NCI-H2171 treated with DMSO at 0.1 percent for 48 hours (cell line): ENCODE data around the gene MYO1D.
"Not testable (repeated sequence)": the region's sequence is repeated elsewhere in the genome, so short reads cannot be mapped to it uniquely, and the experiment has no call there.

Experiments used
- DNase-seq: peaks from one replicate; lab custom pipeline; 2025; lab: John Stamatoyannopoulos, UW

The MYO1D gene

DNA sequence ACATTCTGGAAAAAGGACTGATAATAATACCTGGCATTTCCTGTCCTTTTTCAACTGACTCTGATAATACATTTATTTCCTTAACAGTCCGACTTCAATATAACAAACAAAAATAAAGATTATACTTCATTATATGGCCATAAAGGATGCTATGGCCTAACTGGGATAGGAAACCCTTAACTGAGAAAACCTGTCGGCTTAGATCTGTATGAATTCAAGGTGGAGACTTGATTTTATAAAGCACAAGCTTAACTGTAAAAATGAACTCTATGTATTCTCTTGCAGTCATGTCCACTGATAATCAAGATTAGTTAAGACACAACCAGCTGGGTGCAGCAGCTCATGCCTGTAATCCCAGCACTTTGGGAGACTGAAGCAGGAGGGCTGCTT lies 102.2 kb downstream of the MYO1D start:
- no peak for DNase-seq

DNA sequence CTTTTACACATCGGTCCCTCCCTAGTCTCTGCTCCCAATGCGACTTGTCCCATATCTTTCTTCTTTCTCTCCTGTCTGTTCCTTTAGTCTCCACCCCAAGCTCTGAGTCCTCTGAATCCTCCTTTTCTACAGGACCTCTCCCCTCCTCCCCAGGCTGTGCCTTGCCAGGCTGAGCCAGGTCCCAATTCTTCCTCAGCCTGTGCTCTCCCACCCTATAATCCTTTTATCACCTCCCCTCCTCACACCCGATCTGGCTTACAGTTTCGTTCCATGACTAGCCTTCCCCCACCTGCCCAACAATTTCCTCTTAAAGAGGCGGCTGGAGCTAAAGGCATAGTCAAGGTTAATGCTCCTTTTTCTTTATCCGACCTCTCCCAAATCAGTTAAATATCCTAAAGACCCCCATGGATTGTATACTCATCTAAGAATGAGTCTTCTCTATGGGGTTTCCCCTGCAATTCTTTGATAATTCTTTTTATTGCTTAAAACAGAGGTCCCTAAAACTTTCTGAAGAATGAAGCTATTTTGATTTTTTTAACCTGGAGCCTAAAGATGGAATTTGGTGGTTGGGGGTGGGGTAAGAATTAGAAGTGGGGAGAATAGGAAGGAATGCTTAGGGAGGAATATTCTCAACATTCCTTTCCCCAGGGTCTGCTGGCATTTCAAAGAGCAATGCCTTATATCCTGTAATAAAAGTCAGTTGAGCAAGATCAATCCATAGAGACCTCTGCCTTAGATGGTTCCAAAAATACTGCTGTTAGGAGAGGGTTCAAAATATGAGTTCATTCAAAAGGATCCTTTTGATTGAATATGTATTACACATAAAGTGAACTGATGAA lies 102.8 kb downstream of the MYO1D start:
- no peak for DNase-seq

DNA sequence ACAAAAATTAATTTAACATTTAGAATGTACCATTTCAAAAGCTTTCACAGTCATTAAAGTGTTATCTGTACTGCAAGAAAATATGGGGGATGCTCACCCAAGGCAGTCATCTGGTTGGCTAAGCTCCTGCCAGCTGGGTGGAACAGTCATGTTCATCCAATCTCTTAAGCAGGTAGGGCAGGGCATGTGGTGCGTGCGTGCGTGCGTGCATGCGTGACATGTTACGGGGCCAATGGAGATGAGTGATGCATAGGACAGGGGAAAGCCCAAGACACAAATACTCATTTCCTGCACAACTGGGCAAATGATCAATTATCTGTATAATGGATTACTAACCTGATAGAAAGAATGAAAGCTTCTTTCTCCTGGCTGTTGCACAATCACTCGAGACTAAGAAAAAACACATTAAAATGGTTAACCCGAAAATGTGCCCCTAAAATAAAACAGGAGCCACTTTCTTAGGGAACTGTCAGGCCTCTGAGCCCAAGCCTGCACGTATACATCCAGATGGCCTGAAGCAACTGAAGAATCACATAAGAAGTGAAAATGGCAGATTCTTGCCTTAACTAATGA lies 104.4 kb downstream of the MYO1D start:
- DNase-seq = peak; percentile 15

DNA sequence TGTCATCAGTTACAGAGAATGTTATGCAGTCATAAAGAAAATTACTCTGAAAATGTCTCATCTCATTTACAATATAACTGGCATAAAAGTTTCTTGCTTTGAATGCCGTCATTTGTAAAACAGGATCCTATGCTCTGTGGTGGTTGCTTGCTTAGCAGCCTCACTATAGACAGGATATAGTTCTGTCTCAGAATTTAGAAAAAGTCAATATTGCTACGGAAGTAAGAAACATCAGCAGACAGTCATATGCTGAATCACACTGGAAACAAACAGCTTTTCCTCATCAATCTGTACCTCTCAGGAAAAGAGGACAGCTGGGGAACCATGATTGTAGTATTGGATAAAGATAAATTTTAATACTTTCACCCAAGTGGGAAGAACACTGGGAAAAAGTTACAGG lies 105.5 kb downstream of the MYO1D start:
- DNase-seq = no peak

DNA sequence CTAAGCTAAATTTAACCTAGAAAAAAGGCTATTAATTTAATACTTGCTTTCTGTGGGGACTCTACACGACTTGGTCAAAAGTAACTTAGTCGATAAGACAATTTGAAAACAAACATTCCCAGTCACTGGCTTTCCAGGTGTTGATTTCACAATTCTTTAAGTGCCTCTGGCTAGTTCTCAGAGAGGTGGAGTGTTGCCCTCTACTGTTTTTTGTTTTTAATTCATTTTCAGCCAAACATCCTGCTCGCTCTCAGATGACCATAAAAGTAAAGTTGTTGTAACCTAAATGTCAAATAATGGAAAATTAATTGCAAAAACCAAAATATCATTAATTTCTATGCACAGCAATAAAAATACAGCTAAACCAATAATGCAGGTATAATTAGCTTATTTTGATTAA lies 107.1 kb downstream of the MYO1D start:
- DNase-seq = peak; percentile 23

- DNase-seq = no peak
Measured at GRCh38 chr17:32763855-32764439, 113.0 kb downstream of the MYO1D start.

DNA sequence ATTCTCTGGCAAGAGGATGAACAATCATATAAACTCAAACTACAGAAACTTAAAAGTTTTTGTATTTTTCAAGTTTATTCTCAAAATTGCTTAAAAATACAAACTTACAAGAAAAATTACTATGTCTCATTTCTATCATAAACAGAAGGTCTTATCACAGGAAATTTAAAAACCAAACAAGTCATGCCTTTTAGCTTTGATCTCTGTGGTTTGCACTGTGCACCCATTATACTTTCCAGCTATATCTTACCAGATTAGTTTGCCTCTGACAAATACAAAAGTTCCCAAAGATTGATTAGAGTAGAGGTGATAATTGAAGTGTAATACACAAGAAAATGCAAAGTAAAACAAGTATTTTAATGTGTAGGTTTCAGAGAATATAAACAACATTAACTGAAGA lies 117.4 kb downstream of the MYO1D start:
- DNase-seq = no peak

- DNase-seq = no peak
Measured at GRCh38 chr17:32757963-32758362, 119.0 kb downstream of the MYO1D start.

- DNase-seq = no peak
Measured at GRCh38 chr17:32756696-32757095, 120.2 kb downstream of the MYO1D start.

DNA sequence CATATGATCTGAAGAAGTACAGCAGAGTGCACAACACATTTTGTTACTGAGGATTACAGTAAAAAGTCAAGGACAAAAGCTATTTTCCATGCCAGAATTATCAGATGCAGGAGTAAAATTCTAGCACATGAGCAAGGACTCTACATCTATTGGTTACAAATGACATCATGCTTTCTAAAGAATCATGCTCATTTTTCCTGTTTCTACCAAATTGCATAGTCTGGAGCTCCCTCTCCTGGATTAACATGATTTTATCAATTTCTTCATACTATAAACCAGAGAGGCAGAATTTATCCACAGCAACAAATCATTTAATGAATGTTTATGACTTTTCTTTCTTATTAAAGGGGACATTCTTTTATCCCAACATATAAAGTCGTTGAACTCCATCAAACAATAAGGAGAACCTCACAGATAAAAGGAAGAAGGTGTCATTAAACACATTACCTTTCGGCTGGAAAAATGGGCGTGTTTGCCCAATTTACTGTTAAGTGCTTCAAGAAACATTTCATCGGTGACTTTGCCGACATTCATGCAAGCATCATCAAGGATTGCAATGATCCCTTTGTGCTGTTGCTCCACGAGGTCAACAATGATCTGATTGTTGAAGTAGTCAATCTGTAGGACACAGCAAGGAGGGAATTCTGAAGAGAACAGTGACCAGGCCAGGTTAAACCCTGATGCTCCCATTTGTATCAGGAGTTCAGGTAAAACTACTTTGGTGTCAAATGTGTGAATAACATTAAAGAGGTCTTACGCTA lies 121.7 kb downstream of the MYO1D start:
- DNase-seq = peak; percentile 83

DNA sequence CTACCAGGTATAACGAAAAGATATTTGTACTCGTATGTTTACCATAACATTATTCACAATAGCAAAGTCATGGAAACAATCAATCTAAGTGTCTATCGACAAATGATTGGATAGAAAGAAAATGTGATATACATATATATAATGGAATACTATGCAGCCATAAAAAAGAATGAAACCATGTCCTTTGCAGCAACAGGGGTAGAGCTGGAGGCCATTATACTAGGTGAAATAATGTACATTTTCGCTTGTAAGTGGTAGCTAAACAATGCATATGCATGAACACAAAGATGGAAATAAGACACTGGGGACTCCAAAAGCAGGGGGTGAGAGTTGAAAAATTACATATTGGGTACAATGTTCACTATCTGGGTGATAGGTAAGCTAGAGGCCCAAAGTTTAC lies 124.0 kb downstream of the MYO1D start:
- no peak for DNase-seq

DNA sequence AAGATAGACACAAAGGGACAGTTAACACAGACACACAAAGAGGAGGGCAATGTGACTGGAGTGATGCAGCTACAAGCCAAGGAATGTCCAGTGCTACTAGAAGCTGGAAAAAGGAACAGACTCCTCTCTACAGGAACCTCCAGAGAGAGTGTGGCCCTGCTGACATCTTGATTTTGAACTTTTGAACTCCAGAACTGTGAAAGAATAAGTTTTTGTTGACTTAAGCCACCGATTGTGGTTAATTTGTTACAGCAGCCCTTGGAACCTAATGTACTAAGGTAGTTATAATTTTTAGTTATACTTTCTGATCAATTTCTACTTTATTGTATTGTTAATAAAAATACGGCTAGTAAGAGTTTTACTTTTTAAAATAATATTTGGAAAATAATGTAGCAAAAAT lies 129.1 kb downstream of the MYO1D start:
- no peak for DNase-seq

DNA sequence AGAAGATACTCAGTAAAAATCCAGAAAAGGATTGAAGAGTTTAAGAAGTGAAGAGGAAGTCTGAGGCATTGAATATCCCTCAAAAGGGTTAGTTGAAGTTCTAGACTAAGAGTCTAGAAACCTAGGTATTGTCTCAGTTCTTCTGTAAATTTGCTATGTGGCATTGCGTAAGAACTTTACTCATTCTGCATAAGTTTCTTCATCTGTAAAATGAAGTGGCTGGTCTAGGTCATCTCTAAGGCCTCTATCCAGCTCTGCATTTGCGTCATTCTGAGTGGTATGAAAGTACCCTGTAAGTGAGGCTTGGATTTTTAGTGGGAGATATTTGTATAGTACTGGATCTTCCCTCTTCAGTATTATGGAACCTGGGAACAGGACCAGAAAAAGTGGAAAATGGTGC lies 130.2 kb downstream of the MYO1D start:
- DNase-seq = no peak

DNA sequence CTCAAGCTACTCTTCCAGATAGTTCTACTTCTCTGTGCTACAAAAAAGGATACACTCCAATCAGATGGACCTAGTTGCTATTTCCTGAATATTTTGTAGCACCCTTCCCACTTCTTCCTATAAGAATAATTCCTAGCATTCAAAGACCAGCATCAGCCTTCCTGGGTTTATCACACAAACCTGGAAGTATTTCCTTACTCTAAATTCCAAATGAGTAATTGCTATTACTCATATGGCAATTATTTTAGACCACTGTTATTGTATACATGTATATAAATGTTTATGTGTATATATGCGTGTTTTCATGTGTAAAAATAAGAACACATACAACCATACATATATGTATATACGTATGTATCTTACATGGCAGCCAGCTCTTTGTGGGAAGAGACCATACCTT lies 130.6 kb downstream of the MYO1D start:
- no peak for DNase-seq

DNA sequence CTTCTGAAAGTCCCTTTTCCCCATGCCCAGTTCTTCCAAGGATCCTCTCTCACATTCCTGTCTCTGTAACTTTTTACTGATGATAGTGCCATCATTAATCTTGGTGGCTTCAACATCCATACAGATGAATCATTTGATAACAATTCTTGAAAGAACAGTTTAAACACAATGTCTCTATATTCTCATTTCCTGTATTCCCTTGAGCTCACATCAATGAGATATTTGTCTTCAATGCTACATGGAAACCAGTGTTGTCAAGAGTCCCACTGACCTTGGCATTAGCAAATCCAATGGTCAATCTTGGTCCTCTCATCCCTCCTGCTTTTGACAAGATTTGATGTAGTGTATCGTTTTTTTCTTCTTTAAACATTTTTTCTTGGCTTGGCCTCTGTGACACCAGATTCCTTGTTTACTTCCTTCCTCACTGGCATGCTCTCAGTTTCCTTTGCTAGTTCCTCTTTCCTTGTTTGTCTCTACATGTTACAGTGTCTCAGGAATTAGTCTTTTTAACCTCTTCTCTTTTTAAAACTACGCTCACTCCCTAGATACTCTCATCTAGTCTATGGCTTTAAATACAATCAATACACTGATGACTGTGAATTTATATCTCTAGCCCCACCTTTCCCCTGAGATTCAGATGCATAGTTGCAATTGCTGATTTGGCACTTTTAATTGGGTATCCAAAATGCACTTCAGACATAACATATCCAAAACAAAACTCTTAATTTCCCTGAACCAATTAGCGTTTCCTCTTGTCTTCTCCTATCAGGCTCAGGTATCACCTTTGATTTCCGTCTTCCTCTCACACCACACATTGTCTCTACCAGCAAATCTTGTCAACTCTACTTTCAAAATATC lies 134.0 kb downstream of the MYO1D start:
- no peak for DNase-seq

DNA sequence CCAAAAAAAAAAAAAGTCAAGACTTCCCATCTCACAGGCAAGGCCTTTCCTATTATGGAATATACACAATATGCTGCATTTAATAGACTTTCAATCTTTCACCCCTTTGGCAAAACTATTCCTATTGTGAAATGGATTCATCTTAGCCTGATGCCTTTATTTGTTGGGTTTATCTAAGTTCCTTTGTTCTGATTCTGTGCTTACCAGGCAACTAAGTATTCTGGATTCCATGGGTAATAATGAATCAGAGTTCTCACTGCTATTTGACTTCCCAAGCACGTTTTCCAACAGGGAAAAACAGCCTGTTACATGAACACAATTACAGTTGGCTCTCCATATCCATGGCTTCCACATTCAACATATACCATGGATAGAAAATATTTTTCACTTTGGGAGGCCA lies 135.5 kb downstream of the MYO1D start:
- no peak for DNase-seq

- no peak for DNase-seq
Measured at GRCh38 chr17:32739722-32740121, 137.2 kb downstream of the MYO1D start.

DNA sequence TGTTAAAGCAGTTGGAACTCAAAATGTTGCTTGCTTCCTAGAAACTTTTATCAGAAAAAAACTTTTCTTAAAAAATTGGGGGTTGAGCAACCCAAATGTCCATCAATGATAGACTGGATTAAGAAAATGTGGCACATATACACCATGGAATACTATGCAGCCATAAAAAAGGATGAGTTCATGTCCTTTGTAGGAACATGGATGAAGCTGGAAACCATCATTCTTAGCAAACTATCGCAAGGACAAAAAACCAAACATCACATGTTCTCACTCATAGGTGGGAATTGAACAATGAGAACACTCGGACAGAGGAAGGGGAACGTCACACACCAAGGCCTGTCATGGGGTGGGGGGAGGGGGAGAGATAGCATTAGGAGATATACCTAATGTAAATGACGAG lies 137.8 kb downstream of the MYO1D start:
- DNase-seq = not testable (repeated sequence)

- DNase-seq = no peak
Measured at GRCh38 chr17:32733401-32733800, 143.5 kb downstream of the MYO1D start.

DNA sequence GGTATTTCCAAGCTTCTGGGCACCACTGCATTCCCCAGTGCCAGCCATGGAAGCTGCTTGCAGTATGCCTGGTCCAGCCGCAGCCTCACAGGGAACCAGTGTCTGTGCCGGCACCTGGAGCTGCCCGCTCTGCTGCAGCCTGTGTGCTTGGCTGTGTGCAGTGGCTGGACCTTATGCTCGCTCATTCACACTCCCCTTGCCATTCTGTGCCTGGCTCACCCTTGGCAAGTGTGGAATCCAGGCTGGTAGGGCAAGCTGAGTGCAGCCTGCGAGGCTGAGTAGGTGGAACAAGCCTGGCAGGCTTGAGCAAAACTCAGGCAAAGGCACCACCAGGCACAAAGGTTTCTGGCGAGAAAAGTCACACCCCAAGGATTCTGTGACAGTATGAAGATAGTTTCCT lies 144.0 kb downstream of the MYO1D start:
- DNase-seq = no peak

- no peak for DNase-seq
Measured at GRCh38 chr17:32732296-32732642, 144.7 kb downstream of the MYO1D start.
